ENCODE results near the gene COX6B2. TPM values are rescaled to one million over a fixed set of nuclear protein-coding genes. Genes with fewer than 3 reads are reported as not detected.

COX6B2 gene, protein sequence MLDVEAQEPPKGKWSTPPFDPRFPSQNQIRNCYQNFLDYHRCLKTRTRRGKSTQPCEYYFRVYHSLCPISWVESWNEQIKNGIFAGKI
- polyA plus RNA-seq (2011; rRNA removed) = 0.78 and 0.82 TPM in 2 replicates
- polyA plus RNA-seq (2012; cell fraction: cytosol; rRNA removed) = 0.66 and 1.00 TPM in 2 replicates
- polyA plus RNA-seq (2012; cell fraction: nucleus; rRNA removed) = 4.6 and 7.0 TPM in 2 replicates
- 3.1 to 6.4 TPM (median 3.9 TPM) in 3 replicates for polyA plus RNA-seq (2017; fragmentation: RNase III; extraction: RNeasy Plus Mini Kit Qiagen cat#74134 plus additional on column Dnase treatment)
- 0.74 and 1.2 TPM in 2 replicates for polyA minus RNA-seq (2011; rRNA and poly(A)+ RNA removed)

DNA sequence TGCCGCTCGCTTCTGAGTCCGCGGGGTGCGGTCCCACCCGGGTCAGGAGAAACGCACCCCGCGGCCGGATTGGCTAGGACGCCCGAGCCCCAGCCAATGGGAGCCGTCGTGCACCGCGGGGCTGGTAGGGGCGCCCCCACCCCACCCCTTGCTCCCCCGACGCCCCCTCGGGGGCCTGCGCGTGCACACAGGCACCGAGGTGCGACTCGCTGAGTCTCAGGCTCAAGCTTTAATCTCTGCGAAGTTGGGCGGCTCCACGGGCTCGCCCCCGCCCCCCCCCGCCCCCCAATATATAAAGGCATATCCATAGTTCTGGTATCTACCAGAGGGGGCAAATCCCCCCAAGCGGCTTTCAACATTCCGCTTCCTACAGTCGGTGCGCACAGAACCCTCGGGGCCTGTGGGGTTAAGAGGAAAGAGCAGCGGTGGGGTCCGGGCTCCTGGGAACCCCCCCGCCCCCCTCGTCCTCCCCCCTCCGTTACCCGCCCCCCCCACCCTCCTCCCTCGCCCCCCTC lies at the start of gene COX6B2:
Gene COX6B2, minus strand, starts transcription at position 22 of the 515 bp plus-strand sequence. CDS start 198 bp downstream, outside the sequence.
- 21% methylated on average over 16 of the region's 43 CpGs for WGBS (ENCODE audit: missing lambda C conversion rate)
- CTCF ChIA-PET = interaction anchor here (1.1 to 14.8 kb wide), 5 partner anchors 16 to 151 kb away, joined by 3 to 105 read pairs (median 5); partner anchors contain the start of gene KMT5C
- ATAC-seq (no peak; a peak in 1 of 6 replicates), FAIRE-seq (no peak), DNase-seq (ENCODE audit: low read depth in 1 of 2, low spot score in 1 of 2) (no peak)
- H3K4me1 ChIP-seq = peaks cover 12% of the 10 kb centered on the region
- peak within 1 kb of the TSS; percentile 62 to 84 for H3K27ac ChIP-seq
- peak within 1 kb of the TSS; percentile 50 for H3K4me3 ChIP-seq
- H3K9me3 ChIP-seq = no peaks in the 10 kb centered on the region
- POLR2A ChIA-PET = interaction anchor here (1.3 kb wide), 1 partner anchor 15 kb away, joined by 3 read pairs; the partner anchor contains the start of gene KMT5C
- H3K4me2 ChIP-seq = peak within 1 kb of the TSS; percentile 82
- TF ChIP-seq RARB (CRISPR knock-in tag; IDR thresholded peaks at IDR 0.05) (no peak), ZFP36 (IDR thresholded peaks at IDR 0.05; ENCODE audit: borderline replicate concordance, partially characterized antibody) (no peak), TP53 (CRISPR knock-in tag; IDR thresholded peaks at IDR 0.05) (no peak), NPAS2 (CRISPR knock-in tag; IDR thresholded peaks at IDR 0.05; ENCODE audit: borderline replicate concordance) (no peak), ESRRA (IDR thresholded peaks at IDR 0.05; ENCODE audit: borderline replicate concordance, low read length) (no peak), KDM1A (IDR thresholded peaks at IDR 0.05; ENCODE audit: low read depth) (no peak), CBX8 (IDR thresholded peaks at IDR 0.05) (no peak), EHMT2 (IDR thresholded peaks at IDR 0.05; ENCODE audit: low read depth) (no peak), PHF8 (IDR thresholded peaks at IDR 0.05; ENCODE audit: borderline replicate concordance, low read depth) (no peak), CBX2 (IDR thresholded peaks at IDR 0.05; ENCODE audit: borderline replicate concordance, low read depth) (no peak), JUN (IDR thresholded peaks at IDR 0.05) (no peak), RCOR1 (IDR thresholded peaks at IDR 0.05; ENCODE audit: low read depth, low read length) (no peak), ZSCAN20 (CRISPR knock-in tag; IDR thresholded peaks at IDR 0.05) (no peak), FOSL2 (IDR thresholded peaks at IDR 0.05) (no peak), FOSL2 (CRISPR knock-in tag; IDR thresholded peaks at IDR 0.05) (no peak), CEBPB (IDR thresholded peaks at IDR 0.05) (no peak), NFE2L2 (conservative IDR thresholded peaks at IDR 0.05; ENCODE audit: low read length) (no peak)
- TF ChIP-seq, protein P1, sequence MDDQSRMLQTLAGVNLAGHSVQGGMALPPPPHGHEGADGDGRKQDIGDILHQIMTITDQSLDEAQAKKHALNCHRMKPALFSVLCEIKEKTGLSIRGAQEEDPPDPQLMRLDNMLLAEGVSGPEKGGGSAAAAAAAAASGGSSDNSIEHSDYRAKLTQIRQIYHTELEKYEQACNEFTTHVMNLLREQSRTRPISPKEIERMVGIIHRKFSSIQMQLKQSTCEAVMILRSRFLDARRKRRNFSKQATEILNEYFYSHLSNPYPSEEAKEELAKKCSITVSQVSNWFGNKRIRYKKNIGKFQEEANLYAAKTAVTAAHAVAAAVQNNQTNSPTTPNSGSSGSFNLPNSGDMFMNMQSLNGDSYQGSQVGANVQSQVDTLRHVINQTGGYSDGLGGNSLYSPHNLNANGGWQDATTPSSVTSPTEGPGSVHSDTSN (IDR thresholded peaks at IDR 0.05) = no peak
- TF ChIP-seq, protein P2, sequence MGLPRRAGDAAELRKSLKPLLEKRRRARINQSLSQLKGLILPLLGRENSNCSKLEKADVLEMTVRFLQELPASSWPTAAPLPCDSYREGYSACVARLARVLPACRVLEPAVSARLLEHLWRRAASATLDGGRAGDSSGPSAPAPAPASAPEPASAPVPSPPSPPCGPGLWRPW (IDR thresholded peaks at IDR 0.05) = no peak
- TF ChIP-seq, protein P3, sequence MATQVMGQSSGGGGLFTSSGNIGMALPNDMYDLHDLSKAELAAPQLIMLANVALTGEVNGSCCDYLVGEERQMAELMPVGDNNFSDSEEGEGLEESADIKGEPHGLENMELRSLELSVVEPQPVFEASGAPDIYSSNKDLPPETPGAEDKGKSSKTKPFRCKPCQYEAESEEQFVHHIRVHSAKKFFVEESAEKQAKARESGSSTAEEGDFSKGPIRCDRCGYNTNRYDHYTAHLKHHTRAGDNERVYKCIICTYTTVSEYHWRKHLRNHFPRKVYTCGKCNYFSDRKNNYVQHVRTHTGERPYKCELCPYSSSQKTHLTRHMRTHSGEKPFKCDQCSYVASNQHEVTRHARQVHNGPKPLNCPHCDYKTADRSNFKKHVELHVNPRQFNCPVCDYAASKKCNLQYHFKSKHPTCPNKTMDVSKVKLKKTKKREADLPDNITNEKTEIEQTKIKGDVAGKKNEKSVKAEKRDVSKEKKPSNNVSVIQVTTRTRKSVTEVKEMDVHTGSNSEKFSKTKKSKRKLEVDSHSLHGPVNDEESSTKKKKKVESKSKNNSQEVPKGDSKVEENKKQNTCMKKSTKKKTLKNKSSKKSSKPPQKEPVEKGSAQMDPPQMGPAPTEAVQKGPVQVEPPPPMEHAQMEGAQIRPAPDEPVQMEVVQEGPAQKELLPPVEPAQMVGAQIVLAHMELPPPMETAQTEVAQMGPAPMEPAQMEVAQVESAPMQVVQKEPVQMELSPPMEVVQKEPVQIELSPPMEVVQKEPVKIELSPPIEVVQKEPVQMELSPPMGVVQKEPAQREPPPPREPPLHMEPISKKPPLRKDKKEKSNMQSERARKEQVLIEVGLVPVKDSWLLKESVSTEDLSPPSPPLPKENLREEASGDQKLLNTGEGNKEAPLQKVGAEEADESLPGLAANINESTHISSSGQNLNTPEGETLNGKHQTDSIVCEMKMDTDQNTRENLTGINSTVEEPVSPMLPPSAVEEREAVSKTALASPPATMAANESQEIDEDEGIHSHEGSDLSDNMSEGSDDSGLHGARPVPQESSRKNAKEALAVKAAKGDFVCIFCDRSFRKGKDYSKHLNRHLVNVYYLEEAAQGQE (IDR thresholded peaks at IDR 0.05) = no peak
- TF ChIP-seq, protein P4, sequence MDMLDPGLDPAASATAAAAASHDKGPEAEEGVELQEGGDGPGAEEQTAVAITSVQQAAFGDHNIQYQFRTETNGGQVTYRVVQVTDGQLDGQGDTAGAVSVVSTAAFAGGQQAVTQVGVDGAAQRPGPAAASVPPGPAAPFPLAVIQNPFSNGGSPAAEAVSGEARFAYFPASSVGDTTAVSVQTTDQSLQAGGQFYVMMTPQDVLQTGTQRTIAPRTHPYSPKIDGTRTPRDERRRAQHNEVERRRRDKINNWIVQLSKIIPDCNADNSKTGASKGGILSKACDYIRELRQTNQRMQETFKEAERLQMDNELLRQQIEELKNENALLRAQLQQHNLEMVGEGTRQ (IDR thresholded peaks at IDR 0.05) = no peak
